ENCODE results near the gene WDR53.

The WDR53 gene

GRCh38 chr3:196604548-196604947 lies 36.2 kb upstream of the WDR53 start:
- no peak overlapping the region for H3K4me3 ChIP-seq (ENCODE audit: low read depth, low read length)
- peak; percentile 66 for DNase-seq (ENCODE audit: low read depth)
- TF ChIP-seq CTCF (IDR thresholded peaks at IDR 0.05; ENCODE audit: insufficient read depth, low read depth, low read length, missing control alignments), result no peak

GRCh38 chr3:196603683-196604082 lies 35.3 kb upstream of the WDR53 start:
- DNase-seq (ENCODE audit: low read depth), result no peak
- no peak overlapping the region for H3K4me3 ChIP-seq (ENCODE audit: low read depth, low read length)
- TF ChIP-seq CTCF (IDR thresholded peaks at IDR 0.05; ENCODE audit: insufficient read depth, low read depth, low read length, missing control alignments), result no peak

GRCh38 chr3:196602673-196603072 lies 34.3 kb upstream of the WDR53 start:
- no peak for TF ChIP-seq CTCF (IDR thresholded peaks at IDR 0.05; ENCODE audit: insufficient read depth, low read depth, low read length, missing control alignments)
- H3K4me3 ChIP-seq (ENCODE audit: low read depth, low read length), result no peak overlapping the region
- no peak for DNase-seq (ENCODE audit: low read depth)

GRCh38 chr3:196600359-196600758 lies 32.0 kb upstream of the WDR53 start:
- no peak for TF ChIP-seq CTCF (IDR thresholded peaks at IDR 0.05; ENCODE audit: insufficient read depth, low read depth, low read length, missing control alignments)
- DNase-seq (ENCODE audit: low read depth), result no peak
- no peak overlapping the region for H3K4me3 ChIP-seq (ENCODE audit: low read depth, low read length)

GRCh38 chr3:196599734-196600128 lies 31.4 kb upstream of the WDR53 start:
- no peak for DNase-seq (ENCODE audit: low read depth)
- no peak for TF ChIP-seq CTCF (IDR thresholded peaks at IDR 0.05; ENCODE audit: insufficient read depth, low read depth, low read length, missing control alignments)
- no peak overlapping the region for H3K4me3 ChIP-seq (ENCODE audit: low read depth, low read length)

- H3K4me3 ChIP-seq (ENCODE audit: low read depth, low read length), result peak overlapping the region; percentile 31
- peak; percentile 14 for DNase-seq (ENCODE audit: low read depth)
Measured at GRCh38 chr3:196597971-196598733, 29.8 kb upstream of the WDR53 start.

GRCh38 chr3:196596355-196596754 lies 28.0 kb upstream of the WDR53 start:
- TF ChIP-seq CTCF (IDR thresholded peaks at IDR 0.05; ENCODE audit: insufficient read depth, low read depth, low read length, missing control alignments), result no peak
- DNase-seq (ENCODE audit: low read depth), result no peak
- no peak overlapping the region for H3K4me3 ChIP-seq (ENCODE audit: low read depth, low read length)

All from GM12865 (cell line).